HEK293T (cell line): ENCODE results near the gene RPL31.

Experiments
- ELF4 ChIP-seq: fragments of 450-650 bp; IDR thresholded peaks from 2 replicates; pipeline ENCODE4 v1.6.1; 2017; ENCODE audit warnings: antibody characterized with exemption
- FOXA1 ChIP-seq: fragments of 450-650 bp; IDR thresholded peaks from 2 replicates; pipeline ENCODE4 v1.6.1; 2016; ENCODE audit warnings: mild to moderate bottlenecking
- FOXK2 ChIP-seq: fragments of 450-650 bp; IDR thresholded peaks from 2 replicates; pipeline ENCODE4 v1.6.1; 2016; ENCODE audit warnings: mild to moderate bottlenecking
- L3MBTL2 ChIP-seq: fragments of 450-650 bp; conservative IDR thresholded peaks from 2 replicates; pipeline ENCODE4 v1.6.1; 2016; ENCODE audit warnings: mild to moderate bottlenecking
- SP1 ChIP-seq: fragments of 450-650 bp; IDR thresholded peaks from 2 replicates; pipeline ENCODE4 v1.6.1; 2017
- SUZ12 ChIP-seq: fragments of 450-650 bp; IDR thresholded peaks from 2 replicates; pipeline ENCODE4 v1.6.1; 2016; ENCODE audit warnings: mild to moderate bottlenecking
- TARDBP ChIP-seq: fragments of 450-650 bp; IDR thresholded peaks from 2 replicates; pipeline ENCODE4 v1.6.1; 2016
- ZNF384 ChIP-seq: fragments of 450-650 bp; IDR thresholded peaks from 2 replicates; pipeline ENCODE4 v1.6.1; 2016
- TF ChIP-seq, protein P1 (sequence below): fragments of 450-650 bp; IDR thresholded peaks from 2 replicates; pipeline ENCODE4 v1.6.1; 2016

DNA sequence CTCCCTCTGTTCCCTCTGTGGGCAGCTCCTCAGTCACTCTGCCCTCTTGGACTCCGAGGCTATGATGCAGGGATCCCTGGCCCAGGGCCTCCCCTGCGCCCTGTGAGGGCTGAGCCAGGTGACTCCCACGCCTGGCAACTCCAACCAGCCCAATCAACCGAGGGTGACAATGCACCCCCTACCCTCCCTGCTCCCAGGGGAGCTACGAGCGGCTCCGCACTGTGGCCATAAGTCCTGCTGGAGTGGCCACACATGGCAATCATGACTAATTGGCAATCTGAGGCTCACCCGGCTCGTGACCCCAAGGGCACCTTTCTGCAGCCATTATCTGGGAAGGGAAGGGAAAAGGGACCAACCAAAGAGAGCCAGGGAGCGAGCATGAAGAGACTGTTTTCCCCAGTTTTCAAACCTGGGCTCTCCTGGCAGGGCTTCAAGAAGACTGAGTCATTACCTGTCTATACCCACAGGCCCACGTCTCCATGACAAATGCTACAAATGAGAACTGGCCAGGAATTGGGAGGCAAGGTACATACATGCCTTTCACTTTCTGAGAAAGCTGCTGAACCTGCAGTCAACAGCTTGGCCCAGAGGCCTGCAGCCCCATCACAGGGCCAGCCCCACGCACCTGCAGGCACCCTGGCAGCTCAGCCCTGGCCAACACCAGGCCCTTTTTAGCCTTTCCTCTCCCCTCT, 45.1 kb downstream of the RPL31 start:
- no peak for TF ChIP-seq ELF4
- TF ChIP-seq, protein P1, sequence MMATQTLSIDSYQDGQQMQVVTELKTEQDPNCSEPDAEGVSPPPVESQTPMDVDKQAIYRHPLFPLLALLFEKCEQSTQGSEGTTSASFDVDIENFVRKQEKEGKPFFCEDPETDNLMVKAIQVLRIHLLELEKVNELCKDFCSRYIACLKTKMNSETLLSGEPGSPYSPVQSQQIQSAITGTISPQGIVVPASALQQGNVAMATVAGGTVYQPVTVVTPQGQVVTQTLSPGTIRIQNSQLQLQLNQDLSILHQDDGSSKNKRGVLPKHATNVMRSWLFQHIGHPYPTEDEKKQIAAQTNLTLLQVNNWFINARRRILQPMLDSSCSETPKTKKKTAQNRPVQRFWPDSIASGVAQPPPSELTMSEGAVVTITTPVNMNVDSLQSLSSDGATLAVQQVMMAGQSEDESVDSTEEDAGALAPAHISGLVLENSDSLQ, result no peak
- TF ChIP-seq L3MBTL2, result no peak
- TF ChIP-seq SUZ12, result no peak
- no peak for TF ChIP-seq FOXA1
- no peak for TF ChIP-seq SP1
- TF ChIP-seq FOXK2, result no peak
- TF ChIP-seq TARDBP, result no peak
- no peak for TF ChIP-seq ZNF384
